Right lung (tissue), 5 donors: ENCODE data around the gene C2CD2. TPM values are rescaled to one million over a fixed set of nuclear protein-coding genes. Genes with fewer than 3 reads are reported as not detected.

Experiments
- DNase-seq, 2 donors: peaks; one replicate each; pipeline ENCODE4 v3.0.0-alpha.2; 2013
- polyA plus RNA-seq, 5 donors: library from polyadenylated mRNA; unstranded; fragments of 120-200 nt; gene quantifications; one replicate each; pipeline versions ENCODE4 v1.2.1 to v1.2.3, GENCODE V29; 2013; ENCODE audit warnings: inconsistent platforms in 1 of 5, low replicate concordance in 1 of 5; ENCODE audit not compliant: insufficient read length in 5 of 5, insufficient read depth in 1 of 5

The C2CD2 gene
- polyA plus RNA-seq, 5 donors, result 13.8 to 23.3 (median 19.5) TPM

- no peak for DNase-seq
Observed at GRCh38 chr21:41914358-41914757, 39.5 kb downstream of the C2CD2 start.

- DNase-seq, result no peak
Observed at GRCh38 chr21:41913230-41913629, 40.6 kb downstream of the C2CD2 start.

GRCh38 chr21:41908829-41909228 is 45.0 kb downstream of the C2CD2 start:
- no peak for DNase-seq

- DNase-seq, result no peak
Observed at GRCh38 chr21:41907496-41908258, 46.1 kb downstream of the C2CD2 start.

GRCh38 chr21:41906770-41907169 is 47.0 kb downstream of the C2CD2 start:
- DNase-seq, result no peak

- no peak for DNase-seq
Observed at GRCh38 chr21:41903559-41904351, 50.1 kb downstream of the C2CD2 start.

- no peak for DNase-seq
Observed at GRCh38 chr21:41902946-41903345, 50.9 kb downstream of the C2CD2 start.

GRCh38 chr21:41901782-41902181 is 52.0 kb downstream of the C2CD2 start:
- DNase-seq, result no peak

GRCh38 chr21:41901099-41901498 is 52.7 kb downstream of the C2CD2 start:
- no peak for DNase-seq

GRCh38 chr21:41900401-41900800 is 53.4 kb downstream of the C2CD2 start:
- no peak for DNase-seq

GRCh38 chr21:41899426-41900202 is 54.2 kb downstream of the C2CD2 start:
- no peak for DNase-seq

GRCh38 chr21:41898998-41899397 is 54.8 kb downstream of the C2CD2 start:
- no peak for DNase-seq

- DNase-seq, result no peak
Observed at GRCh38 chr21:41897700-41898099, 56.1 kb downstream of the C2CD2 start.

GRCh38 chr21:41897047-41897669 is 56.7 kb downstream of the C2CD2 start:
- no peak for DNase-seq

- DNase-seq, result no peak
Observed at GRCh38 chr21:41895643-41896493, 58.0 kb downstream of the C2CD2 start.

GRCh38 chr21:41894922-41895557 is 58.8 kb downstream of the C2CD2 start:
- DNase-seq, result no peak

- DNase-seq, result no peak
Observed at GRCh38 chr21:41894511-41894910, 59.3 kb downstream of the C2CD2 start.

- DNase-seq, result no peak
Observed at GRCh38 chr21:41892726-41893125, 61.1 kb downstream of the C2CD2 start.

- DNase-seq, result no peak
Observed at GRCh38 chr21:41891132-41891531, 62.7 kb downstream of the C2CD2 start.

- no peak for DNase-seq
Observed at GRCh38 chr21:41890355-41890754, 63.5 kb downstream of the C2CD2 start.
